ENCODE data around the gene ADGRL4.
"Not testable (repeated sequence)": the region's sequence is repeated elsewhere in the genome, so short reads cannot be mapped to it uniquely, and the experiment has no call there.

The ADGRL4 gene

DNA sequence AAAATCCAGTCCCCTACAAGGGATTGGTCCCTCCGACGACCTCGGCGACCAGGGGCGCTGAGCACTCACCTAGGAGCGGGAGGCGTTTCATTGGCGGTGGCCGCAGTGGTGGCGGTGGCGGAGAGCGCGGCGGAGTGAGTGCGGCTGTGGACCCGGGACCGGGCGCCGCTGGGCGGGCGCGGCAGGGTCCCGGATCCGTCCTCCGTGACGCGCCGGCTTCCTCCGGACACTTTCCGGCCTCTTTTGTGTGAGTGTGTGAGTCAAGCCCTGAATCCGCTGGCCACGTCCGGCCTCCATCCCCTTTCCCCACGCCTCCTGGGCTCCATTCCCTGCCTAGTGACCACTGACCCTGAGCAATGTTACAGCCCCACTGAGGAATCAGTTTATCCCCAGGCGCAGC, at the start of gene ADGRL4:
ADGRL4 (minus strand) TSS at position 167 of the 400 bp plus-strand sequence; CDS start at position 91, 76 bp downstream.
- DNase-seq = no peak

GRCh38 chr1:79055856-79056255, 49.3 kb upstream of the ADGRL4 start:
- DNase-seq = no peak

- no peak for DNase-seq
Measured at GRCh38 chr1:79052829-79053449, 46.4 kb upstream of the ADGRL4 start.

DNA sequence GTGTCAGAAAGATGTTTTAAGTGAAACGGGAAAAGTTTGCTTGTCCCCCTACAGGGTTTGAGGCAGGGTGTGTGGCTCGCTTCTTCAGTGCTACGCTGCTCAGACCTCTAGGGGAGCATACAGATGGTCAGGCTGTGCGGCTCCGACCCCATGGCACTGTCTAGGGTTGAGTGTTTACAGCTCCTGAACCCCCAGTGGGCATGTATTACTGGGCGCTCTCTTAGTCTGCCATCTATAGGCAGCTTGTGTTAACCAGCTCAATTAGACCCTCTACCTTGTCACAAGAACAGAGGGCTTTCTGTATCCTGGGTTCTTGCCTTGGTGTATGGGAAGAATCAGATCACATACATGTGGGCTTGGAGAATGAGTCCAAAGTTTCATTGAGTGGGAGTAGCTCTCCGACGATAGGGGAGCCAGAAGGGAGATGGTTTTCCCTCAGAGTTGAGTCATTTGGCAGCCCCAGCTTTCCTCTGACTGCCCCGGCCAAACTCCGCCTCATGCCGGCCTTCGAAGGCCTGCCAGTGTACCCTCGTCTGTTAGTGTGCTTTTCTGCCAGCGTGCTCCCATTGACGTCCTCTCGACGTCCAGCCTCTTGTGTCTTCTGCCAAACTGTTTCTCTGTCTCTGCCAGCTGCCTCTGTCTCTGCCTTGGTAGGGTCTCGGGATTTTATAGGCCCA, 38.6 kb upstream of the ADGRL4 start:
- no peak for DNase-seq

DNA sequence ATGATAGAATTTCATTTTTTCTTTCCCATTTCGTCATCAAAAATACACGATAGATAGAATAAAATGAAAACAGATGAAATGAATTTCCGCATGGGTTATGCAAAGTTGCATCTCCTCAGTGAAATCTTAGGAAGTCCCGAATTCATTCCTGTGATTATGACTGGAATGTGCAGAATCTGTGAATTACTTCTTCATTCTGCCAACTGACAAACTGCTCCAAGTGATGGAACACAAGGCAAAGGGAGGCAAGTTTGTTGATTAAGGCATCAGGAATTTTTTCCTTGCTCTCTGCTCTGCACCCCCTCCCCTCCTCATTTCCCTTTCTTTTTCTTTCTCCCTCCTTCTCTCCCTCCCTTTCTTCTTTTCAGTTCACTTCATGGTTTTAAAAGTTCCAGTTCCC, 37.0 kb upstream of the ADGRL4 start:
- DNase-seq = no peak

DNA sequence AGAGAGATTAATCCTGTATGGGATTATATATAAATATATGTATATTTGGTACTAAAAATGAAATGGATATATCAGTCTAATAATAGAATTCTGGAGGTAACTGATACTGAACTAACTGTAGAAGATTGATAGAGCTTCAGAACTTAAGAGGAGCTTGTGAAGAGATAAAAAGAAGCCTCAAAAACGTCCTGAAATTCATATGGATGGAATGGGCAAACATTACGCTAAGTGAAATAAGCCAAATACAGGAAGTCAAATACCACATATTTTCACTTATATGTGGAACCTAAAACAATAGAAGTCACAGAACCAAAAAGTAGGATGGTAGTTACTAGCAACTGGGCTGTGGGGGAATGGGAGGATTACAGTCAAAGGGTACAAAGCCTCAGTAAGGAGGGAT, 36.0 kb upstream of the ADGRL4 start:
- DNase-seq = no peak

- no peak for DNase-seq
Measured at GRCh38 chr1:79042117-79042516, 35.6 kb upstream of the ADGRL4 start.

- DNase-seq = no peak
Measured at GRCh38 chr1:79041666-79042065, 35.1 kb upstream of the ADGRL4 start.

DNA sequence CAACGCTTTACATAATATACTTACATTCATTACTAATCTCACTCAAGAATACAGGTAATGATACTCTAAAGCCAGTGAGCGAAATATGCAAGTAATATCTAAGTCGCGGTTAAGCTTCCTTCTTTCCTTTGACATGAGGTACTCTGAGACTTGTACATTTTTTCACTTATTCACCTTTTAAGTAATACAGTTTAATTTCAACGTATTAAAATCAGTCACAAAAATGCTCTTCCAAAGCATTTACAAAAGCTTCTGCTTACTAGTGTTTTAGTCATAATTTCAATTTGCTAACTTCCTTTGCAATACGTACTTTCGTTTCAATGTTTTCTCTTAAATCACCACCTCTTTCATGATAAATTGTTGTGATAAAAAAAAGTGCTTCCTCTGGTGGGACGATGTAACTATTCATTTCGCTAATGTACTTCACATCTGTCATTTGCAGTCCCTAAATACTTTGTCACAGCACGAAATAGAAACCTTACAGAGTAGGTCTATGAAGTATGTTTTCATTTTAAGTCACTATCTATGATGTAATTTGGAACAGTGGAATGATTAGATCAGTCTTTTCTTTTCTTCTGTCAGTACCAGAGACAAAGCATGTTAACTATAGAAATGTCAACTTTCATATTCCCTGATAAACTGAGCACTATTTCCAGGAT, 34.0 kb upstream of the ADGRL4 start:
- no peak for DNase-seq

- no peak for DNase-seq
Measured at GRCh38 chr1:79037085-79037484, 30.6 kb upstream of the ADGRL4 start.

GRCh38 chr1:79012500-79012899, 6.0 kb upstream of the ADGRL4 start:
- DNase-seq = no peak

- DNase-seq = no peak
Measured at GRCh38 chr1:79010589-79010988, 4.1 kb upstream of the ADGRL4 start.

- no peak for DNase-seq
Measured at GRCh38 chr1:79005945-79006344, 585 bp downstream of the ADGRL4 start.

- DNase-seq = no peak
Measured at GRCh38 chr1:79004916-79005315, 1.6 kb downstream of the ADGRL4 start.

- DNase-seq = no peak
Measured at GRCh38 chr1:78996791-78997190, 9.7 kb downstream of the ADGRL4 start.

DNA sequence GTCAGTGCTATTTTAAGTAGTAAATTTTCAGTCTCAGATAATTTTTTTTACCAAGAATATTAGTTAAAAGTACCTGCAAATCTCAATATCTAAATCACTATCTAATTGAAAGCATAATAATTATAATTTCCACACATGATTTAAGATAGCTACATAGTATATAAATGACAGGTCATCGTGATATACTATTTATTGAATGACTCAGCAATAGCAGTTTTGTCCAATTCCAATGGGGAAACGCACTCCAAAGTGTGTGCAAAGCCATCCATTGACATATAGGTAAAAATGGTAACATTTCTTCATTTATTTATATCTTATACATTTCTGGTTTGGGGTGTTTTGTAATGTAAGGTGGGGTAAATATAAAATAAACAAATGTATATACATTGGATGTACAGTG, 19.5 kb downstream of the ADGRL4 start:
- no peak for DNase-seq

- DNase-seq = no peak
Measured at GRCh38 chr1:78980511-78980910, 26.0 kb downstream of the ADGRL4 start.

DNA sequence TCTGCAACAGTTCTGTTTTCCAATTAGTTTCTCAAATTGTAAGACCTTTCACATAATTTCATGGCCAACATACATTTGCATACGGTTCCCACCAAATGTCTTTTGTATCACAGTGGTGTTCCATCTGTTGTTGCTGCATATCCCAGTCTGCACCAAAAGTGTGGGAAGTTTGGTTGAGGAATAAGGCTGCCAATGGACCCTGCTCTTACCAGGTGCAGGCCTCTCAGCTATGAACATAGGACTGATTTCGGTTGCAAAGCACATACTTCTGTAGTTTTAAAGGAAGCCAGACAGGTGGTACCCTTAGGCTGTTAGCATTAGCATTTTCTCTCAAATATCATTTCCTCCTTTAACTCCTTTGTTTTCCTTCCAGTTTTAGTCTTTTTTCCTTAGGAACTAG, 33.8 kb downstream of the ADGRL4 start:
- DNase-seq = no peak

DNA sequence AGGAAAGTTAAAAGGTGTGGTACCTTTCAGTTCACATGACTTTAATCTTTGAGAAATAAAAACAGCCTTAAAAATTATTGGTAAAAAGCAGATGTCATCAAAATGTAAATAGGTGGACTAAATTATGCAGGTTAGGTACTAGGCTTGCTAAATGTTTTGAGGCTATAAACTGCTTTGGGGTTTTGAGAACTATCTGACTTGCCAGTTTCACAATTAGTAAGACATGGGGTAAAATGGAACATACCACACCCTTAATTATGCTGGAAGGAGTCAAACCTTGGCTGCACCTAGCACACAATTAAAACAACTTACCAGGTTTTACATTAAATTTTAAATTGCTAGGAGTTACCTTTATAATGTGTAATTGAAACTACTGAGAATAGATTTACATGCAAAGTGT, 39.4 kb downstream of the ADGRL4 start:
- DNase-seq = not testable (repeated sequence)

GRCh38 chr1:78958711-78959110, 47.8 kb downstream of the ADGRL4 start:
- no peak for DNase-seq

GRCh38 chr1:78950826-78951225, 55.7 kb downstream of the ADGRL4 start:
- no peak for DNase-seq

DNA sequence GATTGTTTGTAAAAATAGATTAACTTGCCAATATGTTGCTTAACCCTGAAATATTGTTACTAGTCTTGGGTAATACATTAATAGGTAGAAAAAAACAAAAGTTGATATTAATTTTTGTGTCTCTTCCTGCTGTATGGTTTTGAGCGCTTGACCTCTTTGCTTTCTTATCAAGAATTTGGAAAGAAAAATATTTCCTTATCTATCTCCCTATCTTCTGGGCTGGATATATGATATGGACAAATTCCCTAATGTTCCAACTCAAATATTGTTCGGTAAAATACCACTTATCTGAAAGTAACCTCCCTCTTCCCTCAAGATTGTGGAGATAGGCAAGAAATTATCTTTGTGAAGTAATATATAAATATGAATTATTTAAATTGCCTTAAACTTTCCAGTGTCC, 57.3 kb downstream of the ADGRL4 start:
- DNase-seq = no peak

DNA sequence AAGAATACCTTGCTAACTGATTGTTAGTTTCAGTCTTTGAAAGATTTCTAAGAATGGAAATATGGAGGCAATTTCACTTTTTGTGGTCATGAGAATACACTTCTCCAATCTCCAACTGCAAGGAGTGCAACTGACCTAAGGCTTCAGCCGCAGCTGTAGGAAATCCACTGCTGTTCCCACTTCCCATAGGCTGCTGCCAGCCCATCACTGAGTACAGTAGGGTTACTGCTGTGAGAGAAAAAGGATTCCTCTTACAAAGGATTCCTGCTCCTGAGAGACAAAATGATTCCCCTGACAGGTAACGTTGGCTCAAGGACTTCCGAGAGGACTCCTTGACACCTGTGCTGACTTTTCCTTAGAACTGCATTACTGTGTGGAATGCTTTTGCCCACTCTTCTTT, 87.4 kb downstream of the ADGRL4 start:
- DNase-seq = no peak

DNA sequence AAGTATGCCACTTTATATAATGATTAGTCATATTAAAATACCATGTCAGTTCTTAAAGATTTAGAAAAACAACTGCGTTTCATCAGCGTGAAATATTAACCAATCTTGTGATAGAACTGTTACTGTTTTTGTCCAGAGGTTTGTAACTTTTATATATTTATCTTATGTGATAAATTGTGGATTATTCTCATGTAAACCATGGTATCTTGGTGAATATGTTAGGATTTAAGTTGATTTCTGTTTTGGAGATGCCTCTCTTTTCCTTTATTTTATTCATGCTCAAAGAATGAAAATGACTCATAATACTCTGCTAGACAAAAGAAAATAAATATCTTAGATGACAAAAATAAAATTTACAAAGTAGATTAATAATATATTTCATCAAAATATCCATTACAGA, 88.4 kb downstream of the ADGRL4 start:
- DNase-seq = no peak

Data from SHP77 treated with DMSO at 0.1 percent for 48 hours (cell line).